GM23338 (cell line): Measurements from ENCODE around the gene PLAAT2. TPM values are rescaled to one million over a fixed set of nuclear protein-coding genes. Genes with fewer than 3 reads are reported as not detected.

ENCODE experiments used
- ATAC-seq: fragments of 200-7000 bp; cut with Tn5 transposase; 3 replicates; pipeline ENCODE4 v1.9.1; 2020
- DNase-seq: peaks from one replicate; pipeline ENCODE4 v3.0.0-alpha.2; 2015; ENCODE audit warnings: low spot score
- H2AFZ ChIP-seq: fragments of 200-600 bp; sonication (generic); 2 replicates; pipeline ENCODE4 v1.8.0; 2016; ENCODE audit warnings: antibody characterized with exemption, mild to moderate bottlenecking, moderate library complexity
- H3F3A ChIP-seq: fragments of 200-600 bp; sonication (generic); replicated peaks from 2 replicates; pipeline ENCODE4 v1.8.0; 2017; ENCODE audit warnings: antibody characterized with exemption, mixed run types, low read depth
- H3K27ac ChIP-seq: fragments of 200-600 bp; sonication (generic); 2 replicates; pipeline ENCODE4 v1.6.1; 2016; ENCODE audit warnings: low read depth
- H3K27me3 ChIP-seq: fragments of 200-600 bp; sonication (generic); 2 replicates; pipeline ENCODE4 v1.8.0; 2016; ENCODE audit warnings: mild to moderate bottlenecking, mixed run types, moderate library complexity; ENCODE audit not compliant: insufficient read depth
- H3K36me3 ChIP-seq: fragments of 200-600 bp; sonication (generic); 2 replicates; pipeline ENCODE4 v1.8.0; 2016; ENCODE audit warnings: mild to moderate bottlenecking; ENCODE audit not compliant: insufficient read depth
- H3K4me1 ChIP-seq: fragments of 200-600 bp; sonication (generic); 2 replicates; pipeline ENCODE4 v1.8.0; 2016; ENCODE audit warnings: mild to moderate bottlenecking, moderate library complexity; ENCODE audit not compliant: insufficient read depth
- H3K4me2 ChIP-seq: fragments of 200-600 bp; sonication (generic); 2 replicates; pipeline ENCODE4 v1.7.1; 2017; ENCODE audit warnings: mixed run types
- H3K4me3 ChIP-seq: fragments of 200-600 bp; sonication (generic); 2 replicates; pipeline ENCODE4 v1.6.1; 2016; ENCODE audit warnings: mixed run types
- H3K79me2 ChIP-seq: fragments of 200-600 bp; sonication (generic); replicated peaks from 2 replicates; pipeline ENCODE4 v1.8.0; 2017; ENCODE audit warnings: mild to moderate bottlenecking; ENCODE audit not compliant: insufficient read depth
- H3K9me2 ChIP-seq: fragments of 200-600 bp; sonication (generic); 2 replicates; pipeline ENCODE4 v1.8.0; 2017; ENCODE audit not compliant: insufficient read depth
- H4K20me1 ChIP-seq: fragments of 200-600 bp; sonication (generic); replicated peaks from 2 replicates; pipeline ENCODE4 v1.8.0; 2017; ENCODE audit warnings: mild to moderate bottlenecking; ENCODE audit not compliant: insufficient read depth
- H3K27ac Mint-ChIP-seq: 2 replicates; pipeline ENCODE4 v1.8.0; 2020; ENCODE audit warnings: inconsistent platforms, mild to moderate bottlenecking, moderate library complexity, mixed read lengths
- H3K27me3 Mint-ChIP-seq: 3 replicates; pipeline ENCODE4 v1.8.0; 2022; ENCODE audit warnings: low read depth, mild to moderate bottlenecking, moderate library complexity, mixed read lengths, inconsistent platforms; ENCODE audit not compliant: insufficient read depth, poor library complexity
- H3K36me3 Mint-ChIP-seq: 3 replicates; pipeline ENCODE4 v1.8.0; 2021; ENCODE audit warnings: low read depth, mild to moderate bottlenecking, inconsistent platforms, moderate library complexity, mixed read lengths
- H3K4me1 Mint-ChIP-seq: 3 replicates; pipeline ENCODE4 v1.8.0; 2020; ENCODE audit warnings: mild to moderate bottlenecking, inconsistent platforms, mixed read lengths
- H3K4me3 Mint-ChIP-seq: 3 replicates; pipeline ENCODE4 v1.8.0; 2021; ENCODE audit warnings: moderate library complexity, mild to moderate bottlenecking, inconsistent platforms, mixed read lengths
- H3K9me3 Mint-ChIP-seq: 3 replicates; pipeline ENCODE4 v1.8.0; 2020; ENCODE audit warnings: moderate library complexity, mild to moderate bottlenecking, inconsistent platforms, mixed read lengths
- CREB1 ChIP-seq: fragments of 250-450 bp; sonication (Bioruptor Pico); IDR thresholded peaks from 2 replicates; pipeline ENCODE4 v1.5.0; 2020; ENCODE audit warnings: low read depth, mild to moderate bottlenecking, moderate library complexity
- ETS1 ChIP-seq: IDR thresholded peaks from 2 replicates; pipeline ENCODE4 v1.6.1; 2016; ENCODE audit warnings: antibody characterized with exemption
- EZH2phosphoT487 ChIP-seq: fragments of 200-600 bp; sonication (generic); IDR thresholded peaks from one replicate; pipeline ENCODE4 v1.8.1; 2018; ENCODE audit warnings: antibody characterized with exemption; ENCODE audit not compliant: unreplicated experiment
- JUNB ChIP-seq: IDR thresholded peaks from one replicate; pipeline ENCODE4 v1.6.1; 2016; ENCODE audit warnings: antibody characterized with exemption; ENCODE audit not compliant: unreplicated experiment
- NANOG ChIP-seq: IDR thresholded peaks from 2 replicates; pipeline ENCODE4 v1.6.1; 2016; ENCODE audit warnings: antibody characterized with exemption, borderline replicate concordance
- POLR2AphosphoS5 ChIP-seq: IDR thresholded peaks from 2 replicates; pipeline ENCODE4 v1.6.1; 2016; ENCODE audit warnings: antibody characterized with exemption, low read depth
- REST ChIP-seq: IDR thresholded peaks from one replicate; pipeline ENCODE4 v1.6.1; 2018; ENCODE audit warnings: antibody characterized with exemption; ENCODE audit not compliant: unreplicated experiment
- ZNF331 ChIP-seq: fragments of 250-450 bp; sonication (Bioruptor Pico); IDR thresholded peaks from 2 replicates; pipeline ENCODE4 v1.5.0; 2020; ENCODE audit warnings: low read depth, mild to moderate bottlenecking, moderate library complexity
- polyA plus RNA-seq: library from polyadenylated mRNA; unstranded; fragments of >200 nt; fragmentation: Nextera tagmentation; extraction: Ambion mirVana; gene quantifications from 2 replicates; pipeline ENCODE4 v1.2.1, GENCODE V29; 2016
- total RNA-seq: library from RNA; depleted of rRNA; stranded (reverse); fragments of >200 nt; shearing (Covaris generic); gene quantifications from 2 replicates; pipeline ENCODE4 v1.2.3, GENCODE V29; 2014
- TF ChIP-seq, protein P1 (sequence below), 2 experiments: fragments of 200-600 bp in 1 of 2; sonication (generic) in 1 of 2; conservative IDR thresholded peaks; 2 replicates each; pipeline versions ENCODE4 v1.5.1 to v1.6.1; 2016 to 2017; ENCODE audit warnings: antibody characterized with exemption in 2 of 2, low read depth in 2 of 2, mild to moderate bottlenecking in 2 of 2, moderate library complexity in 1 of 2

The PLAAT2 gene
- total and polyA plus RNA-seq, 2 experiments from 2014 or later: 0.66 to 0.78 TPM

- TF ChIP-seq ETS1 (no peak), POLR2AphosphoS5 (no peak), ZNF331 (CRISPR knock-in tag) (no peak), NANOG (no peak), JUNB (no peak)
- TF ChIP-seq, protein P1, sequence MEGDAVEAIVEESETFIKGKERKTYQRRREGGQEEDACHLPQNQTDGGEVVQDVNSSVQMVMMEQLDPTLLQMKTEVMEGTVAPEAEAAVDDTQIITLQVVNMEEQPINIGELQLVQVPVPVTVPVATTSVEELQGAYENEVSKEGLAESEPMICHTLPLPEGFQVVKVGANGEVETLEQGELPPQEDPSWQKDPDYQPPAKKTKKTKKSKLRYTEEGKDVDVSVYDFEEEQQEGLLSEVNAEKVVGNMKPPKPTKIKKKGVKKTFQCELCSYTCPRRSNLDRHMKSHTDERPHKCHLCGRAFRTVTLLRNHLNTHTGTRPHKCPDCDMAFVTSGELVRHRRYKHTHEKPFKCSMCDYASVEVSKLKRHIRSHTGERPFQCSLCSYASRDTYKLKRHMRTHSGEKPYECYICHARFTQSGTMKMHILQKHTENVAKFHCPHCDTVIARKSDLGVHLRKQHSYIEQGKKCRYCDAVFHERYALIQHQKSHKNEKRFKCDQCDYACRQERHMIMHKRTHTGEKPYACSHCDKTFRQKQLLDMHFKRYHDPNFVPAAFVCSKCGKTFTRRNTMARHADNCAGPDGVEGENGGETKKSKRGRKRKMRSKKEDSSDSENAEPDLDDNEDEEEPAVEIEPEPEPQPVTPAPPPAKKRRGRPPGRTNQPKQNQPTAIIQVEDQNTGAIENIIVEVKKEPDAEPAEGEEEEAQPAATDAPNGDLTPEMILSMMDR (conservative IDR thresholded peaks at IDR 0.05; ENCODE audit: low read depth in 2 of 2): no peak
Observed at GRCh38 chr11:63599211-63600122, 36.3 kb upstream of the PLAAT2 start (continued).

DNA sequence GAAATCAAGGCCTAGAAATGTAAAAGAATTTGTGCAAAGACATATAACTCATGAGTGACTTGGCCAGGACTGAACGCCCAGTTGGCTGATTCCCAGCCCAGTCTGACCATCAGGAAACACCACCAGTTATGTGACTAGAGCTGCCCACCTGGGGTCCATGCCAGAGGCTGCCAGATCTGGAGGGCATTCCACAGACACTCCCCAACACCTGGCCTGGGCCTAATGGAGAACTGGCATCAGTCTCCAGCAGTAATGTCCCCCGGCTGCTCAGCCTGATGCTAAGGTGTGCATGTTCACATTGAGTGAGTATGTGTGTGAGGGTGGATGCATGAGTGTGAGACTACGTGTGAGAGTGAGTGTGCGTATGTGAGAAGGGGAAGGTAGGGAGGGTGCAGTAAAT, 35.4 kb upstream of the PLAAT2 start:
- H3K4me1 ChIP-seq: peaks cover 6% of the 10 kb centered on the region
- H3K27me3 ChIP-seq: no peaks in the 10 kb centered on the region
- H3K27me3 Mint-ChIP-seq: peaks cover 2% of the 10 kb centered on the region
- no peak overlapping the region for H3K4me3 Mint-ChIP-seq
- H3K4me3 ChIP-seq: no peak overlapping the region
- H4K20me1 ChIP-seq: no peaks in the 10 kb centered on the region; the same call in 1 of the 2 replicates
- no peak overlapping the region for H2AFZ ChIP-seq
- DNase-seq (no peak), ATAC-seq (no peak)
- H3K27ac ChIP-seq: no peak overlapping the region
- peaks cover 7% of the 10 kb centered on the region; the same call in 1 of the 2 replicates for H3K36me3 ChIP-seq
- H3K27ac Mint-ChIP-seq: no peak overlapping the region
- H3K36me3 Mint-ChIP-seq: peaks cover 47% of the 10 kb centered on the region
- peaks cover 18% of the 10 kb centered on the region for H3K9me3 Mint-ChIP-seq
- peaks cover 60% of the 10 kb centered on the region for H3K79me2 ChIP-seq
- no peaks in the 10 kb centered on the region for H3K9me2 ChIP-seq
- no peak overlapping the region for H3K4me2 ChIP-seq
- no peaks in the 10 kb centered on the region; the same call in 2 of the 3 replicates for H3K4me1 Mint-ChIP-seq
- no peaks in the 10 kb centered on the region for H3F3A ChIP-seq
- TF ChIP-seq CREB1 (CRISPR knock-in tag) (no peak), EZH2phosphoT487 (no peak), JUNB (no peak), REST (no peak), ETS1 (no peak), ZNF331 (CRISPR knock-in tag) (no peak)
